GM18907 (cell line): Measurements from ENCODE around the gene LRIG2.
"Not testable (repeated sequence)": the region's sequence is repeated elsewhere in the genome, so short reads cannot be mapped to it uniquely, and the experiment has no call there.

Experiments
- ATAC-seq: cut with Tn5 transposase; IDR thresholded peaks from one replicate; pipeline ENCODE4 v1.9.1; 2021; ENCODE audit warnings: mild to moderate bottlenecking, moderate library complexity; ENCODE audit not compliant: unreplicated experiment

The LRIG2 gene

GRCh38 chr1:113158743-113159142 is 85.7 kb downstream of the LRIG2 start:
- not testable (repeated sequence) for ATAC-seq

DNA sequence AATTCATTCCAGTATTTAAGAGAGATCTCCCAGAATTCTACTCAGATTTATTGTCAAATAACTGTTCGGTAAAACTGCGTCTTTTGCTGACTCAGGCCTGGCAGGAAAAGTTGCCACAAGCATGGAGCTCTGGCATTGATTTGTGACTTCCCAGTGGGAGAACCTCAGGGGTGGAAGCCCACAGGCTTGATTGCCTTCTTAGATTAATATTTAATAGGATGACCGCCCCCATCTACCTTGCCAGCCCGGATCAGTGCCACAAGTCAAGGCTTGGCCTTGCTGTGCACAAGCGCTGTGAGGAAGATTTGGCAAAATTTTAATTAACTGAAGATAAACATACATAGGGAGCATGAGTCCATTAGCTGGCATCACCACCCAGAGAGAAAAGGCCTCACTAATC is 93.5 kb downstream of the LRIG2 start:
- ATAC-seq: no peak

GRCh38 chr1:113168946-113169345 is 95.9 kb downstream of the LRIG2 start:
- no peak for ATAC-seq

DNA sequence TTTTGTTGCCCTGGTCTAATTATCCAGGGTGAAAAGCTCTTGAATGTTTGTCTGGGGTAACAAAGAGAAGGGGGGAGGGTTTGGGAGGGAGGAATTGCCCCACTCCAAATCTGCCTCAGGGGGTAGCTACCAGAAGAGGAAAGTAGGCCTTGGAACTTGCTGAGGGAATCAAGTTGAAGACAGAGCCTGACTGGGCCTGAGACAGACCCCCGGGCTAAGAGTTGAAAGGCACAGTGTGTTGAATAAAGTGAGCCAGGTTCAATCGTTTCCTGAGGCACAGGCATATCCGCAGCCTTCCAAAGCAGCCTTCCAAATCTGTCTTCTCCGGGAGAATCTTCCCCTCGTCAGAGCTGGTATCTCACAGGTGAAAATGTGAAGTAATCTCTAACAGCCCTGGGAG is 96.6 kb downstream of the LRIG2 start:
- no peak for ATAC-seq

DNA sequence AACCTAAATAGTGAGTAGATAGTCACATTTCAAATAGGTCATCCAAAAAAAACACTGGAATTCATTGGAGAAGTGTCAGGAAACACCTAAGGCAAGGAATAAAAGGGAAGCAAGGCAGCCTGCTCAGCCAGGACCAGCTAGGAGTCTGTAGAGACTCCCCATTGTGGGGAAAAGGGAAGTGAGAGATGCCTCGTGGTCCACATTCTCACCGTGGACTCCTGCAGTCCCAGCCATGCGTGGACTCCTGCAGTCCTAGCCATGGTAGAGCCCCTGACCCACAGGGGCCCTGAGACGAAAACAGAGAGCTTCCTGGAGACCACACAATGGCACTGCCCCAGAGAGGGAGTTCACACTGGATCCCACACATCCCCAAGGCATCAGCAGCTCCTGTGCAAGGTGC is 97.5 kb downstream of the LRIG2 start:
- ATAC-seq: no peak

DNA sequence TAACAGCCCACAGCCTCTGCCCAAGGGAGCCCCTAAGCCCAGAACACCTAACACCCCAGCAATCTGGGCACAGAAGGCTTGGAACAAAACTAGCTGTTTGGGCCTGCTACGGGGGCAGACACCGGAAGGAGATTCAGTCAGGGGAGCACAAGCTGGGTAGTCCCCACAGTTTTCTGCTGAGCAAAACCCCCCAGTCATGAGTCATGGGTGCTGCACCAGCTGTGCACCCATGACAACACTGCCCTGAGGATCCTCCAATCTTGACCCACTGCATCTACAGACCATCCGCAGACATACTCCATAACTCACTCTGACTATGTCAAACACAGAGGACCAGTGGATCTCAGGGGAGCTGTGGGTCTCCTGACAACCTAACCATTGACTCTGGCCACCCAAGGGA is 105.1 kb downstream of the LRIG2 start:
- no peak for ATAC-seq

DNA sequence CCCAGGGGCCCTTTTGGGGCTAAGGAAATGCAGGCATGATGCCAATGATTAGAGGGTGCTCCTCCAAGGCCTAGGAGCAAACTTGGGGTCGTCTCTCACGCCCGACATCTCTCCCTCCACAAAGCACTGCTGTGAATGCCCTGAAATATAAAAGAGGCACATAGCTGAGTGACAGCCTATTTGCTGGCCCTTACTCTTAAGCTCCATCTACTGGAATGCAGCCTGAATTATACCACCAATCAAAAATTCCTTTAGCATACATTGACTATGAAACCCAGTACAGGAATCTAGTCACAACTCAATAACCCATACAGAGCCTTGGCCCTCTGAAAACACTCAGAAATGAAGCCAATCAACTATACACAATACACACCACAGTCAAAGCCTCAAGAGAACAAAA is 105.5 kb downstream of the LRIG2 start:
- no peak for ATAC-seq
